Measurements from ENCODE around the gene MGLL.

DNA sequence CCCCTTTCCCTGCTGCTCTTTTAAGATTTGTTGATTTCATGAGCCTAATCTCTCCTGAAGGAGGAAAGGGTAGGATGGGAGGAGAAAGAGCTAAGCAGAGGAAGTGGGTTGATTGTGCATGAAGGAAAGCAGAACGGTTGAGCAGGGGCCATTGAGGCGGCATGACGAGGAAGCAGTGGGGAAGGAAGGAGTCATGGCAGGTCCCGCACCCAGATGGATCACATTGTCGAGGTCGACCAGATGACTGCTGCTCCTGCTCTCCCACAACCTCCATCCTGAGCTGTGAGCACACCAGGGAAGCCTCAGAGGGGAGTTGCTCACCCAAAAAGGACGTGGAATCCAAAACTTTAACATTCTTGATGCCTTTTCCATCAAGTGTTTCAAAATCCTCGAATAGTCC lies 106.8 kb downstream of the MGLL start:
- no peak for TF ChIP-seq EZH2 (IDR thresholded peaks at IDR 0.05)
- TF ChIP-seq POLR2AphosphoS5 (IDR thresholded peaks at IDR 0.05; ENCODE audit: borderline replicate concordance, low read depth, low read length) = no peak
- no peak for TF ChIP-seq FOXP2 (optimal IDR thresholded peaks at IDR 0.05; ENCODE audit: control extremely low read depth, extremely low read length, insufficient read depth)

Data from SK-N-MC (cell line).